GM18861 (cell line): ENCODE data around the gene ADPRM.
"Not testable (repeated sequence)": the region's sequence is repeated elsewhere in the genome, so short reads cannot be mapped to it uniquely, and the experiment has no call there.

Experiments used
- ATAC-seq: cut with Tn5 transposase; IDR thresholded peaks from one replicate; pipeline ENCODE4 v1.9.1; 2021; ENCODE audit not compliant: unreplicated experiment

Gene ADPRM

GRCh38 chr17:10698096-10698818 lies 863 bp downstream of the ADPRM start:
- no peak for ATAC-seq

GRCh38 chr17:10699856-10700255 lies 2.5 kb downstream of the ADPRM start:
- no peak for ATAC-seq

- ATAC-seq: no peak
Measured at GRCh38 chr17:10702574-10702973, 5.2 kb downstream of the ADPRM start.

GRCh38 chr17:10705727-10706126 lies 8.3 kb downstream of the ADPRM start:
- ATAC-seq: no peak

- ATAC-seq: no peak
Measured at GRCh38 chr17:10713318-10713717, 15.9 kb downstream of the ADPRM start.

- no peak for ATAC-seq
Measured at GRCh38 chr17:10716218-10716617, 18.8 kb downstream of the ADPRM start.

- ATAC-seq: no peak
Measured at GRCh38 chr17:10718547-10718946, 21.2 kb downstream of the ADPRM start.

- no peak for ATAC-seq
Measured at GRCh38 chr17:10724546-10725195, 27.3 kb downstream of the ADPRM start.

- ATAC-seq: no peak
Measured at GRCh38 chr17:10725262-10725661, 27.9 kb downstream of the ADPRM start.

- no peak for ATAC-seq
Measured at GRCh38 chr17:10726196-10726595, 28.8 kb downstream of the ADPRM start.

GRCh38 chr17:10727192-10727591 lies 29.8 kb downstream of the ADPRM start:
- ATAC-seq: no peak

- ATAC-seq: no peak
Measured at GRCh38 chr17:10728331-10728892, 31.0 kb downstream of the ADPRM start.

- peak; percentile 62 for ATAC-seq
Measured at GRCh38 chr17:10729334-10730193, 32.2 kb downstream of the ADPRM start, which contains the start of gene TMEM220. Gene TMEM220 (minus strand): TSS chr17:10730023. CDS start chr17:10729851, 172 bp downstream.

- not testable (repeated sequence) for ATAC-seq
Measured at GRCh38 chr17:10730247-10730646, 32.9 kb downstream of the ADPRM start.

- ATAC-seq: no peak
Measured at GRCh38 chr17:10731408-10731879, 34.0 kb downstream of the ADPRM start.

- not testable (repeated sequence) for ATAC-seq
Measured at GRCh38 chr17:10732121-10732520, 34.7 kb downstream of the ADPRM start.

- no peak for ATAC-seq
Measured at GRCh38 chr17:10733666-10734065, 36.3 kb downstream of the ADPRM start.

- no peak for ATAC-seq
Measured at GRCh38 chr17:10735251-10735650, 37.9 kb downstream of the ADPRM start.

- ATAC-seq: no peak
Measured at GRCh38 chr17:10735821-10736220, 38.4 kb downstream of the ADPRM start.

GRCh38 chr17:10737168-10737622 lies 39.8 kb downstream of the ADPRM start:
- no peak for ATAC-seq

GRCh38 chr17:10737736-10738135 lies 40.3 kb downstream of the ADPRM start:
- no peak for ATAC-seq
